ENCODE results near the gene RPL36.

DNA sequence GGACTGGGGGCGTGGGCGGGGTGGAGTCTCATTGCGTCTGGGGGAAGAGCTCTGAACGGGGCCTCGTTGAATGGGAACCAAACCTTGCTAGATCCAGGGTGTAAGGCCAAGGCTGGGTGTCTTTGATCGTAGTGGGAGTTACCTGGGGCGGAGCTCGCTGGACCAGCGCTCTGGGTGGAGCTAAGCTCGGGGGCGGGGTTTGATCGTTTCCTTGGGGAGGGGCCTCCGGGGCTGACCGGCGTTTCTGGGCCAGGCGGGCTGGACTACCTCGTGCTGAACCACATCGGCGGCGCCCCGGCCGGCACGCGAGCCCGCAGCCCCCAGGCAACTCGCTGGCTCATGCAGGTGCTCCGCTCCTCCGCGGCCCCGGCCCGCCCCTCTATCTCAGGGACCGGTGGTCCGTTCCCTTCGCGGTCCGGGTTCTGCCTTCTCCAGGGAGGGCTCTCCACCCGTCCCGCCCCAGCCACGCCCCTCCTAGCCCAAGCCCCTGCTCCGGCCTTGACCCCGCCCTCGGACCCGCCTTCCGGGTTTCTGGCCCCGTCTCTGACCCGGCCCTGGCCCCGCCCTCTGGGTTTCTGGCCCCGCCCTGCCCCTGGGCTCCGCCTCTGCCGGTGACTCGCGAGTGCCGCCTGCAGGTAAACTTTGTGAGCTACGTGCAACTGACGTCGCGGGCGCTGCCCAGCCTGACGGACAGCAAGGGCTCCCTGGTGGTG lies 3.3 kb upstream of the RPL36 start:
- no peak for TF ChIP-seq ZNF274 (IDR thresholded peaks at IDR 0.05; ENCODE audit: low read depth, low read length)
- no peak for TF ChIP-seq SUZ12 (IDR thresholded peaks at IDR 0.05; ENCODE audit: extremely low read depth, insufficient read depth, insufficient read length)
- TF ChIP-seq YY1 (IDR thresholded peaks at IDR 0.05; ENCODE audit: insufficient read depth, insufficient read length), result no peak
